ENCODE measurements around the gene NEU2.
"Not testable (repeated sequence)": the region's sequence is repeated elsewhere in the genome, so short reads cannot be mapped to it uniquely, and the experiment has no call there.

Gene NEU2

DNA sequence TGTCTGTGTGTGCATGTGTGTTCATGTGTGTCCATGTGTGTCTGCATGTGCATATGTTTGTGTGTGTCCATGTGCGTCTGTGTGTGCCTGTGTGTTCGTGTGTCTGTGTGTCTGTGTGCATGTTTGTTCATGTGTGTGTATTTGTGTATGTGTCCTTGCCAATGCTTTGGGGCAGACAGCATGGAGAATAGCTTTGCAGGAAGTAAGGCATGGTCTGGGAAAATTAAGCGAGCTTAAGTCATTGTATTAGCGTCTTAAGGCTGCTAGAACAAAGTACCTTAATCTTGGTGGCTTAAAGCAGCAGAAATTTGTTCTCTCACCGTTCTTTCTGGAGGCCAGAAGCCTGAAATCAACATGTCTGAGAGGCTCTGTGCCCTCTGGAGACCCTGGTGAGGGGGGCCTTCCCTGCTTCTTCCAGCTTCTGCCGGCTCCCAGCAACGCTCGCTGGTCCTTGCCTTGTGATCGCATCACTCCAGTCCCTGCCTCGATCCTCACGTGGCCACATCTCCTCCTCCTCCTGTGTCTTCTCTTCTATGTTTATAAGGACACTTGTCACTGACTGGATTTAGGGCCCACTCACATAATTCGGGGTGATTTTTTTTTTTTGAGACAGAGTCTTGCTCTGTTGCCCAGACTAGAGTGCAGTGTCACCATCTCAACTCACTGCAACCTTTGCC lies 3.8 kb downstream of the NEU2 start:
- DNase-seq = no peak

GRCh38 chr2:233037078-233037477 lies 4.6 kb downstream of the NEU2 start:
- DNase-seq = peak; percentile 89

GRCh38 chr2:233039212-233039845 lies 6.9 kb downstream of the NEU2 start:
- no peak for DNase-seq

DNA sequence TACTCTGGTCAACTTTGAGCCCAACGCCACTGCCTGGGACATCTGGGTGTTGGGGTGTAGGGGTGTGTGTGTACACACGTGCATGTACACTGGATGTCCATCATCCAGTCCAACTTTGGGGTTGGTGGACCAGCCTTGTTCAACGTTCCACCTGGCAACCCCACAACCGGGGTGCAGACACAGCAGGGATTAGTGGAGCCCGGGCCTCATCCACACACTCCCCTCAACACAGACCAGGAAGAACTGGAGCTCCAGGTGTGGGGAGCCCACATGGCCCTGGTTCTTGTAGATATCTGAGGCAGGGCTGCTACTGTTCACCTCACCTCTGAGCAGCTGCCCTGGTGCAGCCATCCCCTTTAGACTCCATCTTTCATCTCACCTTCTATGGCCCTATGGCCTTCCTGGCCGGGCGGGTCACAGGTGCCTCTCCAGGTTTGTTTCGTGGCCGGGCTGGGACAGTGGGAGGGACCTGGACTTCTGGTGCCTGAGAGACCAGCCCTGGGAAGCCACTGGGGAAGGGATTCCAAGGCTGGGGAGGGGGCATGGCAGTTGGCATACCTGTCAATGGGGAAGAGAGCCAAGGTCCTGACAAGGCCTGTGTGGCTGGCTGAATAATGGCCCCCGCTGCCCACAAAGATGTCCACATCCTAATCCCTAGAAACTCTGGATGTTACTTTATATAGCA lies 7.5 kb downstream of the NEU2 start:
- no peak for DNase-seq

- no peak for DNase-seq
Measured at GRCh38 chr2:233040571-233040970, 8.1 kb downstream of the NEU2 start.

DNA sequence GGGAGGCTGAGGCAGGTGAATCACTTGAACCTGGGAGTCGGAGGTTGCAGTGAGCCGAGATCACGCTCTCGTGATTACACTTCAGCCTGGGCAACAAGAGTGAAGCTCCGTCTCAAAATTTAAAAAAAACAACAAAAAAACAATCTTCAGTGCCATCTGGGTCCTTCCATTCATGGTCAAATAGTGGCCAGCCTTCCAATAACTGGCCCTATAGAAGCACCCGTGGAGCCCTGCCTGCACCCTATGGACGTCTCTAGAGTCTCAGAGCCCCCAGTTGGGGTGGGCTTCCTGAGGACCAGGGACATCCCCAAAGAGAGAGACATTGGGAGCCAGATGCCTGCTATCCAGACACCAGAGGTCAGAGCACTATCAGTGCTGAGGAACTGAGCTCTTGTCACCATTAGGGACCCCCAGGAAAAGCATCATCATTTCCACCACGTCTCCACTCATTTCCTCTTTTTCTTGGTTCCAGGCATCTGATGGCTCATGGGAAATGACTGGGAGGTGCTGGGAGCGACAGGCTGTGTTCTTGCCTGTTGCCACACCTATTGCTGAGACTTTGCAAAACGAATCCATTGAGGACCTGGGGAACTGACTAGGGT lies 9.4 kb downstream of the NEU2 start:
- DNase-seq = no peak

DNA sequence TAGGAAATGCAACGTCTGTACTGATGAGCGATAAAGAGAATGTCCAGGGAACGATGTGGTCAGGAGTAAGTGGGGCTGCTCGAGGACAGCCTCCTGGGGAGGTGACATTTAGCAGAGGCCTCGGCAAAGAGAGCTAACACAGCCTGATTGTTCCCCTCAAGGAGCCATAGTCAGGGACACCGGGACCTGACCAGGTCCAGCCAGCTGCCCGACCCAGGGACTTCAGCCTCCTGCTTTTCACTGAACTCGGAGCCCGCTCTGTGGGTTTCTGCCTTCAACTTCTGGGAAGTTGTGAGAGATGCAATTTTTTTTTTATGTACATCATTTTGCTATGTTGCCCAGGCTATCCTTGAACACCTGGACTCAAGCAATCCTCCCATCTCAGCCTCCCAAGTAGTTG lies 10.1 kb downstream of the NEU2 start:
- DNase-seq = no peak

GRCh38 chr2:233044974-233045605 lies 12.6 kb downstream of the NEU2 start:
- no peak for DNase-seq

DNA sequence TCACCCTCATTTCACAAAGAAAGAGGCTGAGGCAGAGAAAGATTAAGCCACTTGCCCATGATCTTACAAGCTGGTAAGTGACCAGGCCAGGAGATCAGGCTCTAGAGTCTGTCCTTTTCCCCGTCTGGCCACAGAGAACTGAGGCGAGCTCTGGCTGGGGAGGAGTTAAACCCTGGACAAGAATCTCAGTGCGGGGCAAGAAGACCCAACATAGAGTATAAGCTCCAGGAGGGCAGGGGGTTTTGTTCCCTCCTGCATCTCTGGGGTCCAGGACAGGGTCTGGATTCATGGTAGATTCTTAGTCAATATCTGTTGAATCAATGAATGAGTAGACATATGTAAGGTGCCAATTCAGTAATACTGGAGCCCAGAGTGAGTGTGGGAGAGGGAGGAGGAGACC lies 14.7 kb downstream of the NEU2 start:
- DNase-seq = no peak

DNA sequence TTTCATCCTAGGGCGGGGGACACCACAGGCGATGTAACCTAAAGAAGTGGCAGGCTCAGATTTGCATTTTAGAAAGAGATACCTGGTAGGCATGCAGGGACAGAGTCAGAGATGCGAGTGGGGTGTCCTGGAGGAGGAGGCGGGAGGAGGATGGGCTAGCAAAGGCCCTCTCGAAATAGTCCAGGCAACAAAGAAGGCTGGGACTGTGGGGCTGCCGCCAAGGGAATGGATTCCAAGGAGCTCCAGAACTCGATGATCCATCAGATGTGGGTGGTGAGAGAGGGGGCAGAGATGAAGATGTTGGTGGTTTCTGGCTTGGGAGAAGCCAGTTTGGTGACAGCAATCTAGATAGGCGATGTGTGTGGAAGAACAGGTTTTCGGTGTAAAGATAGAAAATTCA lies 15.2 kb downstream of the NEU2 start:
- no peak for DNase-seq

GRCh38 chr2:233048569-233049193 lies 16.2 kb downstream of the NEU2 start:
- no peak for DNase-seq

DNA sequence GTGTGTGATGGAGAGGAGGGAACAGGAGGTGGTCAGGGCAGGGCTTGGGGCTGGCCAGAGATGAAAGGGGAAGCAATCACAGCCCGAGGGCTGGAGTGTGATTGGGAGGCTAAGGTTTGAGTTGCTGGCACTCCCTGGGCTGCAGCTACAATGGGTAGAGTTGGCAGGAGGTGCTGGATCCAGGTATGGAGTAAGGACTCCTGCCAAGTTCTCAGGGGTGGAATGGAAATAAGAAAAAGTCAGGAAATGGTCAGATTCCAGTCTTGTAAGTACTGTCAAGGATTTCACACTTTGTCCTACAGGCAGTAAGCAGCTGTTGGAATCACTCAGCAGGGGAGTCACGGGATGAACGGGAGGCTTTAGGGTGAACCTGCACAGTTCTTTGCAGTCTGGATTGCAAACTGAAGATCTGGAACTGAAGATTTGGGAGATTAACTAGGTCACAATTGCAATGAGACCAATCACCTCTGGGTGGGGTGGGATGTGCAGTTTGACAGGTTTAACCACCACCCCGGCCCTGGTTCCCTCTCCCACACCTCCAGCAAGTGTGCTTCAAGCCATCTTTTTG lies 16.8 kb downstream of the NEU2 start:
- DNase-seq = peak; percentile 54

DNA sequence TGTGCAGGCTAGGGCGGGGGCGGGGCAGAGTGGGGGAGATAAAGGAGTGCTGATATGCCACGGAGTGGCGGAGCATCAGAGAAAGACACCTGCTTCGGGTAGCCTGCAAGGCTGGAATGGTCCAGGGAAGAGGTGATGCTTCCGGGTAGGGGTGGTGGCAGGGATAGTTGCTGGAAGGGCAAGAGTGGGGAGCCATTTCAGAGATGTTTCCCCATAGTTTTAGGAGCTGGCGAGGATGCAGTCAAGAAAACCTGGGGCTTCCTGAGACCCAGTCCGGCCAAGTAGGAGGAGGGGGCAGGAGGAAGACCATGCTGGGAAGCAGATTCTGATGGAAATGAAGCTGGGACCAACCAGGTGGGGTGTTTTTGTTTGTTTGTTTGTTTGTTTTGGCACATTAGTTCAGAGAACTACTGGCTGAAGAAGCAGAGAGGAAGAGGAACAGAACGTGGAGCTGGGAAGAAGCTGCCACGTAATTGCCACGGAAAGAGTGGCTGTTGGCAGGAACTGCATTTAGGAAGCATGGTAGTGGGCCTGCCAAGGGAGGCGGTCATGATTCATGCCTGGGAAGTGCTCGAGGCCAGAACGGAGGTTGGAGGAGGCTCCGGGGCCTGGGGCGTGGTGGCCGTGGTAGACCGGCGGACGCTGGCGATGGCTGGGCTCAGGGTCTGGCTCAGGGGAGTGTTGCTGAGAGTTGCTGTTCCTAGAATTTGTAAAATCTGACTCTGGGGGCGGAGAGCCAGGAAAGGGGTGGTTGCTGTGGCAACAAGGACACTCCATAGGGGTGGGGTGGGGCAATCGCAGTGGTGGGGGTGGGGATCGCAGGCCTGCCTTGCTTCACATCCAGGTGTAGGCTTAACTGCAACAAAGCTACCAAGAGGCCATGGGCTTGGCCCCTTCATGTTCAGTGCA lies 19.0 kb downstream of the NEU2 start:
- DNase-seq = peak; percentile 83

GRCh38 chr2:233052517-233052916 lies 20.0 kb downstream of the NEU2 start:
- DNase-seq = not testable (repeated sequence)

DNA sequence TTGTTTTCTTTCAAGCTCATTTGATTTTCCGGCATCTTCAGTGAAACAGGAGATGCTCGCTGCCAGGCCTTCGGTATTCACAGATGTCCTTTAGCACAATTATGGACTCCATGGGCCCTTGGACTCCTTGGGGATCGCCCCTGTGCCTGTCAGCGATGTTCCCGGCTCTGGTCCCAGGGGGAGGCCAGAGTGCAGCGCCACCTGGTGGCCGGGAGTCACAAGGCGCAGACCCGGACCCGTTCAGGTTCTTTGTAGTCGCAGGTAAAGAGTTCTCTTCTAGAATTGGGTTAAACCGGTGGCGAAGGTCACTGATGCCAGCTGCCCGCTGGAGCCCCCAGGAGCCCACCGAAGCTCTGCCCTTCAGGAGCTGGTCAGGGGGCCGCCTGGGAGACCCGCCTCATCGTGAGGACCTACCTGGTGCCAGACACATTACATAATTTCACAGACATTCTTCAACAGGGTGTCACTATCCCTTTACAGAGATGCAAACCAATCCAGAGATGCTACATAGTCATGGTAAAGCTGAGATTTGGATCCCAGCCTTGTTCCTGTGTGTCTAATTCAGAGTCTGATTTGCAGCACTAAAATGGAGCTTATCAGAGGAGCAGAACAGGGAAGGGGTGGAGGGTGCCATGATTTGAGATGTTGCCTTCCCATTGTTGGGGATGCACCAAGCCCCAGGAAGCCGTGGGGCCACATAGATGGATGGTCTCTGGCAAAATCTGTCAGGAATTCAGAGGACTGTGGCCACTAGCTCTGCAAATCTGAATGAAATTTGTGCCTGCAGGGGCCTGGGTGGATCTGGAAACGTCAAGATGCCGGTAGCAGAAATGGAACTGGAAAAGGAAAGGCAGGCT lies 21.7 kb downstream of the NEU2 start:
- peak; percentile 10 for DNase-seq

DNA sequence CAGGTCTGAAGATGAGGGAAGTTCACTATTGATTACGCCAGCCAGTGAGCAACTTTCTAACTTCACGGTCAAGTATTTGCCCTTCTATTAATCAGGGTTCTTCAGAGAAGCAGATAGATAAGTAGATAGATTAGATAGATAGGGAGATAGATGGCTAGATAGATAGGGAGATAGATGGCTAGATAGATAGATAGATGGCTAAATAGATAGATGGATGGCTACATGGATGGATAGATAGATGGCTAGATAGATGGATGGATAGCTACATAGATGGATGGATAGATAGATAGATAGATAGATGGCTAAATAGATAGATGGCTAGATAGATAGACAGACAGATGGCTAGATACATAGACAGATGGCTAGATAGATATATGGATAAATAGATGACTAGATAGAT lies 22.9 kb downstream of the NEU2 start:
- no peak for DNase-seq

- DNase-seq = no peak
Measured at GRCh38 chr2:233056961-233057605, 24.6 kb downstream of the NEU2 start.

DNA sequence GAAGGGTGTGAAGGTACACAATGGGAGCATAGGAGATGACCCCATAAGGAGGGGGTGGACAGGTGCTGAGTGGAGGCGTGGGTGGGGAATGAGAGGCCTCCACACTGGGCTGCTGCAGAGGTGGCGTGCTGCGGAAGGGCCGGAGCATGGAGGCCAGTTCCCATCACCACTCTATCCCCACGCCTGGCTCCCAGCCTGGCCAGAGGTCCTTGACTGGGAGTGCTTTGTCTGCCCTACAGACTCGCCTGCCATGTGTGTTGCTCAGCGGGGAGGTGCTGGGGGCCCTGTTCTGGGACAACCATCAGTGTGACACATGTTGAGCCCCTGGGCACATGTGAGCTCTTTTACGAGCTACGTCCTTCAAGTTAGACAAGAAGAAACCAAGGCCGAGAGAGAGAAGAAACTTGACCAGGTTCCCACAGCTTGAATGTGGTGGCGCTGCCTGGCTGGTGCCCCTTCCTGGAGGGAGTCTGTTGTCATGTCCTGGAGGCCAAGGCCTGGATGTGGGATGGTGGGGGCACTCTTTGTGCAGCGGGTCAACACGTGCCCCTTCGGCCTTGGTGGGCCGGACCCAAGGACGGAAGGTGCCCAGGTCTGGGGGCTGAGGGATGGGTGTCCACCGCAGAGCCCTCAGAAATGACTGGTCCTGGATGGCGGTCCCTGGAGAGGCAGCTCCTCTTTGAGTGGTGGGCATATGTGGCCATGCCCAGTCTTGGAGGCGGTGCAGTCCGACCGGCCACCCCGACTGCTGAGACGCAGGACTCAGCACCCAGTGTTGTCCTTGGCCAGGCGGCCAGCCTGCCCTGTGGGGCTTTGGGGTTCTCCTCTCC lies 26.5 kb downstream of the NEU2 start:
- no peak for DNase-seq

- no peak for DNase-seq
Measured at GRCh38 chr2:233059547-233059796, 27.0 kb downstream of the NEU2 start.

Data from NCI-H226 (cell line).